Endothelial cell of umbilical vein (primary cell): Measurements from ENCODE around the gene GTF3C1. TPM values are rescaled to one million over a fixed set of nuclear protein-coding genes. Genes with fewer than 3 reads are reported as not detected.
"Not testable (repeated sequence)": the region's sequence is repeated elsewhere in the genome, so short reads cannot be mapped to it uniquely, and the experiment has no call there.

Source experiments
- BruUV-seq: library from RNA; stranded (reverse); fragments of 400-500 nt; replicated peaks from 2 replicates; lab custom pipeline; 2021; lab: Mats Ljungman, UMichigan
- CTCF ChIA-PET: fragments of 300-600, 350-600 bp; sonication (Branson Sonifier 250); formaldehyde crosslinking; loops from one replicate; lab custom pipeline; 2021; ENCODE audit warnings: antibody characterized with exemption, inconsistent platforms; lab: Charles Lee
- POLR2A ChIA-PET: fragments of 300-600, 350-600 bp; sonication (Branson Sonifier 250); formaldehyde crosslinking; loops from one replicate; lab custom pipeline; 2021; ENCODE audit warnings: antibody characterized with exemption, inconsistent platforms; lab: Charles Lee
- DNase-seq: peaks from one replicate; pipeline ENCODE4 v3.0.0-alpha.2; 2011; ENCODE audit warnings: low read depth, low spot score
- FAIRE-seq: peaks from 2 replicates; lab custom pipeline; 2011; peaks lifted over from hg19 to GRCh38; lab: Jason Lieb, UNC
- H2AFZ ChIP-seq: 2 replicates; pipeline ENCODE4 v1.6.0; 2012; ENCODE audit warnings: low read depth, low read length, control low read depth, inconsistent platforms
- H3K27ac ChIP-seq: 2 replicates; pipeline ENCODE4 v1.5.1; 2011; ENCODE audit warnings: low read depth, mild to moderate bottlenecking, control low read depth, low read length, moderate library complexity; ENCODE audit not compliant: insufficient read depth
- H3K27me3 ChIP-seq, 2 experiments: 2 replicates each; pipeline versions ENCODE4 v1.6.0 to v1.6.1; 2011; ENCODE audit warnings: low read length in 2 of 2, mixed read lengths in 1 of 2; ENCODE audit not compliant: control insufficient read depth in 2 of 2, insufficient read depth in 2 of 2
- H3K36me3 ChIP-seq, 2 experiments: 2 replicates in 1 of 2; 3 replicates in 1 of 2; pipeline ENCODE4 v1.5.1; 2011; ENCODE audit warnings: low read length in 2 of 2, mild to moderate bottlenecking in 1 of 2, moderate library complexity in 1 of 2; ENCODE audit not compliant: control insufficient read depth in 2 of 2, insufficient read depth in 2 of 2; ENCODE audit errors: extremely low read depth in 1 of 2
- H3K4me1 ChIP-seq: 3 replicates; pipeline ENCODE4 v1.5.1; 2011; ENCODE audit warnings: mild to moderate bottlenecking, low read length; ENCODE audit not compliant: control insufficient read depth, insufficient read depth; ENCODE audit errors: extremely low read depth
- H3K4me2 ChIP-seq: 2 replicates; pipeline ENCODE4 v1.6.1; 2011; ENCODE audit warnings: low read length, control low read depth, mixed read lengths; ENCODE audit not compliant: insufficient read depth
- H3K4me3 ChIP-seq, 3 experiments: fragments of 200-600 bp in 1 of 3; sonication (generic), shearing (Covaris generic) in 1 of 3; replicated peaks in 1 of 3; 2 replicates each; pipeline ENCODE4 v1.5.1; 2011 to 2016; ENCODE audit warnings: control low read depth in 3 of 3, low read length in 3 of 3, mild to moderate bottlenecking in 2 of 3, inconsistent platforms in 1 of 3, low read depth in 1 of 3, moderate library complexity in 1 of 3; ENCODE audit not compliant: insufficient read depth in 1 of 3
- H3K79me2 ChIP-seq: 2 replicates; pipeline ENCODE4 v1.6.0; 2012; ENCODE audit warnings: low read length, inconsistent platforms; ENCODE audit not compliant: control insufficient read depth, insufficient read depth
- H3K9ac ChIP-seq: replicated peaks from 2 replicates; pipeline ENCODE3; 2011; ENCODE audit warnings: low read length, control low read depth; ENCODE audit not compliant: insufficient read depth; ENCODE audit errors: extremely low read depth
- H3K9me1 ChIP-seq: replicated peaks from 3 replicates; pipeline ENCODE4 v1.6.0; 2011; ENCODE audit warnings: mild to moderate bottlenecking, low read length; ENCODE audit not compliant: control insufficient read depth, insufficient read depth; ENCODE audit errors: extremely low read depth
- H3K9me3 ChIP-seq: replicated peaks from 2 replicates; pipeline ENCODE4 v1.5.1; 2012; ENCODE audit warnings: low read length, inconsistent platforms; ENCODE audit not compliant: control insufficient read depth, insufficient read depth
- H4K20me1 ChIP-seq: replicated peaks from 2 replicates; pipeline ENCODE3; 2011; ENCODE audit warnings: mild to moderate bottlenecking, low read length; ENCODE audit not compliant: control insufficient read depth, insufficient read depth; ENCODE audit errors: extremely low read depth
- EZH2 ChIP-seq: IDR thresholded peaks from 2 replicates; pipeline ENCODE4 v1.6.1; 2012; ENCODE audit warnings: borderline replicate concordance, low read depth, mild to moderate bottlenecking, moderate library complexity, low read length, inconsistent platforms; ENCODE audit not compliant: severe bottlenecking
- FOS ChIP-seq: IDR thresholded peaks from 2 replicates; pipeline ENCODE4 v1.6.1; 2011; ENCODE audit warnings: mild to moderate bottlenecking, low read length, moderate library complexity, borderline replicate concordance; ENCODE audit not compliant: insufficient read depth
- GATA2 ChIP-seq: IDR thresholded peaks from 2 replicates; pipeline ENCODE4 v1.7.0; 2011; ENCODE audit warnings: low read depth, mild to moderate bottlenecking, moderate library complexity, mixed read lengths, low read length; ENCODE audit not compliant: insufficient read length, insufficient read depth
- JUN ChIP-seq: IDR thresholded peaks from 2 replicates; pipeline ENCODE4 v1.6.1; 2011; ENCODE audit warnings: borderline replicate concordance, low read depth; ENCODE audit not compliant: insufficient read length, insufficient read depth
- MYC ChIP-seq: IDR thresholded peaks from one replicate; pipeline ENCODE4 v1.6.1; 2011; ENCODE audit warnings: mild to moderate bottlenecking, low read depth, low read length
- POLR2A ChIP-seq: IDR thresholded peaks from 2 replicates; pipeline ENCODE4 v1.6.1; 2012; ENCODE audit warnings: low read depth, mild to moderate bottlenecking, control low read depth, low read length
- POLR2AphosphoS5 ChIP-seq: IDR thresholded peaks from 2 replicates; pipeline ENCODE4 v1.6.1; 2012; ENCODE audit warnings: low read depth, mild to moderate bottlenecking, control low read depth, low read length, moderate library complexity; ENCODE audit not compliant: insufficient read depth
- dilution Hi-C: fragments of 300-500 bp; cut with MboI; formaldehyde crosslinking; loops from one replicate; pipeline ENCODE4 v1.15.0; 2019; ENCODE audit warnings: low sequenced_read_pairs; ENCODE audit not compliant: extremely low pct_ligation_motif_present
- intact Hi-C: fragments of 100-400 bp; cut with micrococcal nuclease; formaldehyde crosslinking; loops from one replicate; pipeline ENCODE4 v1.10.0; 2022
- polyA plus RNA-seq, 4 experiments: library from polyadenylated mRNA; depleted of rRNA in 3 of 4; stranded (reverse) in 3 of 4; unstranded in 1 of 4; fragments of >200 nt; gene quantifications; 2 replicates each; pipeline versions ENCODE4 v1.2.1 to v1.2.3, GENCODE V29; 2011 to 2012; ENCODE audit warnings: missing spikeins in 1 of 4
- total RNA-seq: library from RNA; stranded (reverse); gene quantifications from 2 replicates; pipeline ENCODE4 v1.2.3, GENCODE V29; 2021
- TF ChIP-seq, protein P1 (sequence below): IDR thresholded peaks from 2 replicates; pipeline ENCODE4 v1.6.1; 2011; ENCODE audit not compliant: insufficient read depth, insufficient read length

GTF3C1 gene
- total and polyA plus RNA-seq, 2 donors (not counting 3 experiments of a cell fraction or from before 2014, with no cell fraction given) = 58.1 to 86.1 TPM

DNA sequence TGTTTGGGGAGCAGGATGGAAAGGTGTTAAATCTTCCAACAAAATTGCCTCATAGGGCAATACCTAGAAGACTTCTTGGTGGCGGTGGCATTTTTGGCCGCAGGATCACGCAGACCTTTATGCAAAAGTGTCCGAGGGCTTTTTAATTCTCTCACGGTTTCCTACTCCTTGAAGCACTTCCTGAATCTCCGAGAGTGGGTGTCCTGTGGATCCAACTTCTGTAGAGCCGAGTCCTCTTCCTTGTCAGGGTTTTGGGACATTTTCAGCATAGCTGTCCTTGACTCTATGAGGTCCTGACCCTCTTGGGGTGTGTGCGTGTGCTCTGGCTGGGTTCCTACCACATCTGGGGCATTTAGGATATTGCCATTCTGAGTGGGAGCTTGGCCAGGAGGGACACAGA is 116.1 kb downstream of the GTF3C1 start:
- Histone ChIP-seq H3K9ac (no peak overlapping the region), H3K27ac (no peak overlapping the region), H3K9me3 (no peaks in the 10 kb centered on the region), H3K9me1 (no peaks in the 10 kb centered on the region), H3K36me3 (no peaks in the 10 kb centered on the region), H3K4me2 (no peak overlapping the region), H2AFZ (no peak overlapping the region), H4K20me1 (no peaks in the 10 kb centered on the region), H3K4me1 (no peaks in the 10 kb centered on the region), H3K4me3 (no peak overlapping the region), H3K27me3 (no peaks in the 10 kb centered on the region), H3K79me2 (no peaks in the 10 kb centered on the region)
- no peak for FAIRE-seq
- dilution Hi-C loops (no loop called here), intact Hi-C loops (no loop called here)
- TF ChIP-seq GATA2 (no peak), MYC (no peak), JUN (no peak), FOS (no peak), POLR2AphosphoS5 (no peak), POLR2A (no peak), EZH2 (no peak)
- TF ChIP-seq, protein P1, sequence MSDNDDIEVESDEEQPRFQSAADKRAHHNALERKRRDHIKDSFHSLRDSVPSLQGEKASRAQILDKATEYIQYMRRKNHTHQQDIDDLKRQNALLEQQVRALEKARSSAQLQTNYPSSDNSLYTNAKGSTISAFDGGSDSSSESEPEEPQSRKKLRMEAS = no peak
- no TSS peak for BruUV-seq
- ChIA-PET CTCF (interaction anchor here (1.1 kb wide), 1 partner anchor 262 kb away, joined by 3 read pairs; no protein-coding TSS in a partner anchor), POLR2A (no interaction called here)
- no peak for DNase-seq

DNA sequence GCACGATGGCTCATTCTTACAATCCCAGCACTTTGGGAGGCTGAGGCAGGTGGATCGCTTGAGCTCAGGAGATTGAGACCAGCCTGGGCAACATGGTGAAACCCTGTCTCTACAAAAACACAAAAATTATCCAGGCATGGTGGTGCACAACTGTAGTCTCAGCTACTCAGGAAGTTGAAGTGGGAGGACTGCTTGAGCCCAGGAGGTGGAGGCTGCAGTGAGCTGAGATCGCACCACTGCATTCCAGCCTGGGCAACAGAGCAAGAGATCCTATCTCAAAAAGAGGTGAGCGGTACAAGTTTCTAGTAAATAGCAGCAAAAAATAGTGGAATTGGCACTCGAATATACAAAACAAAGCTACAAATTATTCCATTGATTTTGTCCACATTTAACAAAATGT is 116.5 kb downstream of the GTF3C1 start:
- dilution Hi-C loops, FAIRE-seq, H3K4me2 ChIP-seq, intact Hi-C loops, H3K36me3 ChIP-seq, H3K27me3 ChIP-seq, POLR2A ChIA-PET, H3K79me2 ChIP-seq, H3K9me3 ChIP-seq, DNase-seq, H3K9me1 ChIP-seq, H3K9ac ChIP-seq, H3K4me3 ChIP-seq, H3K4me1 ChIP-seq, H2AFZ ChIP-seq, BruUV-seq, H3K27ac ChIP-seq, H4K20me1 ChIP-seq: not testable (repeated sequence)
- CTCF ChIA-PET = interaction anchor here (1.1 kb wide), 1 partner anchor 262 kb away, joined by 3 read pairs; no protein-coding TSS in a partner anchor
